Measurements from ENCODE around the gene RASAL2. TPM values are rescaled to one million over a fixed set of nuclear protein-coding genes. Genes with fewer than 3 reads are reported as not detected.

The RASAL2 gene
- total RNA-seq, 4 donors from 2014 or later = 17.9 to 27.3 (median 23.5) TPM

DNA sequence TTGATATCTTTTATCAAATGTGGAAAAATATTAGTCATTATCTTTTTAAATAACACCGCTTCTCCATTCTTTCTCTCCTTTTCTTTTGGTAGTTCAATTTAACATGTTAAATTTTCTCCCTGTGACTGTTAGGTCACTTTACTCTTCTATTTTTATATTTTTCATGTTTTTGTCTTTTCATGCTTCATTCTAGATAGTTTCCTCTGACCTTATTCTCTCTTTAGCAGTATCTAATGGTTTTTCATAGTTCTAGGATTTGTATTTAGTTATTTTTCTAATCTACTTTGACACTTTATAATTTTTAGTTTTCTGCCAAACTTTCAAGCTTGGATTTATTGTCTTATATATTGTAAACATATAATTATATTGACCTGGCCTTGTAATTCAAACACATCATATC lies 116.0 kb downstream of the RASAL2 start:
- H3K36me3 ChIP-seq = no peaks in the 10 kb centered on the region
- WGBS, 2 donors = 97 to 98% methylated on average over 1 of the region's 1 CpG
- H3K9me3 ChIP-seq = no peaks in the 10 kb centered on the region
- no peak overlapping the region for H3K4me3 ChIP-seq (replicated peaks in 1 of 3)
- TF ChIP-seq POLR2A (IDR thresholded peaks at IDR 0.05) = no peak
- TF ChIP-seq, protein P1, sequence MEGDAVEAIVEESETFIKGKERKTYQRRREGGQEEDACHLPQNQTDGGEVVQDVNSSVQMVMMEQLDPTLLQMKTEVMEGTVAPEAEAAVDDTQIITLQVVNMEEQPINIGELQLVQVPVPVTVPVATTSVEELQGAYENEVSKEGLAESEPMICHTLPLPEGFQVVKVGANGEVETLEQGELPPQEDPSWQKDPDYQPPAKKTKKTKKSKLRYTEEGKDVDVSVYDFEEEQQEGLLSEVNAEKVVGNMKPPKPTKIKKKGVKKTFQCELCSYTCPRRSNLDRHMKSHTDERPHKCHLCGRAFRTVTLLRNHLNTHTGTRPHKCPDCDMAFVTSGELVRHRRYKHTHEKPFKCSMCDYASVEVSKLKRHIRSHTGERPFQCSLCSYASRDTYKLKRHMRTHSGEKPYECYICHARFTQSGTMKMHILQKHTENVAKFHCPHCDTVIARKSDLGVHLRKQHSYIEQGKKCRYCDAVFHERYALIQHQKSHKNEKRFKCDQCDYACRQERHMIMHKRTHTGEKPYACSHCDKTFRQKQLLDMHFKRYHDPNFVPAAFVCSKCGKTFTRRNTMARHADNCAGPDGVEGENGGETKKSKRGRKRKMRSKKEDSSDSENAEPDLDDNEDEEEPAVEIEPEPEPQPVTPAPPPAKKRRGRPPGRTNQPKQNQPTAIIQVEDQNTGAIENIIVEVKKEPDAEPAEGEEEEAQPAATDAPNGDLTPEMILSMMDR (IDR thresholded peaks at IDR 0.05) = no peak
- no peaks in the 10 kb centered on the region for H3K4me1 ChIP-seq
- no peak overlapping the region for H3K27ac ChIP-seq
- intact Hi-C loops (cut with DNase I) = no loop called here
- DNase-seq = no peak
- no peaks in the 10 kb centered on the region for H3K27me3 ChIP-seq

DNA sequence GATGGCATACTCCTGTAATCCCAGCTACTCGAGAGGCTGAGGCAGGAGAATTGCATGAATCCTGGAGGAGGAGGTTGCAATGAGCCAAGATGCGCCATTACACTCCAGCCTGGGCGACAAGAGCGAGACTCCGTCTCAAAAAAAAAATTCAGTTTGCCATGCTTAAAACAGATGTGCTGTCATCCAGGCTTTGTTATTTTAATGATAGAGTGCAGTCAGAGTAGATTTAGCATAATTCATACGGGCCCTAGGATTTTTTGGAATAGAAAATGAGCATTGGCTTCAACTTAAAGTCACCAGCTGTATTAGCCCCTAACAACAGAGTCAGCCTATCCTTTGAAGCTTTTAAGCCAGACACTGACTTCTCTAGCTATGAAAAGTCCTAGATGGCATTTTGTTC lies 124.6 kb downstream of the RASAL2 start:
- DNase-seq = no peak
- H3K27me3 ChIP-seq = no peaks in the 10 kb centered on the region
- intact Hi-C loops (cut with DNase I) = no loop called here
- no peak for TF ChIP-seq POLR2A (IDR thresholded peaks at IDR 0.05)
- TF ChIP-seq, protein P1 (IDR thresholded peaks at IDR 0.05) = no peak
- no peak overlapping the region for H3K4me3 ChIP-seq (replicated peaks in 1 of 3)
- H3K36me3 ChIP-seq = no peaks in the 10 kb centered on the region
- 94 to 99% methylated on average over 6 of the region's 6 CpGs for WGBS, 2 donors
- no peak overlapping the region for H3K27ac ChIP-seq
- no peaks in the 10 kb centered on the region for H3K9me3 ChIP-seq
- H3K4me1 ChIP-seq = peaks cover 7 to 8% of the 10 kb centered on the region in 2 donors

DNA sequence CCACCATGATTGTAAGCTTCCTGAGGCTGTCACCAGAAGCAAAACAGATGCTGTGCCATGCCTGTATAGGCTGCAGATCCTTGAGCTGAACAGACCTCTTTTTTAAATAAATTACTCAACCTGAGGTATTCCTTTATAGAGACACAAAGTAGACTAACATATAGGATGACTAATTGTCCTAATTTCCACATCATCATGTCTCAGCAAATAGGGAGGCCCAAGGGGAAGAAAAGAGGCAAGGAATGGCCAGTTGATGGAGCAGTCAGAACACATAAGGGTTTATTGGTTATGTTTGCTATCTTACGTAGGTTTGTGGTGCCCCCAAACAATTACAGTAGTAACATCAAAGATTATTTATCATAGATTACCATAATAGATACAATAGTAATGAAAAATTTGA lies 126.2 kb downstream of the RASAL2 start:
- Histone ChIP-seq H3K27ac (no peak overlapping the region), H3K4me3 (replicated peaks in 1 of 3) (no peak overlapping the region), H3K36me3 (no peaks in the 10 kb centered on the region), H3K9me3 (no peaks in the 10 kb centered on the region), H3K27me3 (no peaks in the 10 kb centered on the region), H3K4me1 (peaks cover 7 to 8% of the 10 kb centered on the region in 2 donors)
- WGBS, 2 donors = 96 to 98% methylated on average over 1 of the region's 1 CpG
- intact Hi-C loops (cut with DNase I) = no loop called here
- TF ChIP-seq, protein P1 (IDR thresholded peaks at IDR 0.05) = no peak
- no peak for TF ChIP-seq POLR2A (IDR thresholded peaks at IDR 0.05)
- no peak for DNase-seq

GRCh38 chr1:178223289-178223688 lies 129.4 kb downstream of the RASAL2 start:
- Histone ChIP-seq H3K27me3 (no peaks in the 10 kb centered on the region), H3K4me1 (no peaks in the 10 kb centered on the region), H3K9me3 (no peaks in the 10 kb centered on the region), H3K27ac (no peak overlapping the region), H3K4me3 (replicated peaks in 1 of 3) (no peak overlapping the region), H3K36me3 (no peaks in the 10 kb centered on the region)
- 73 to 89% methylated on average over 1 of the region's 1 CpG for WGBS, 2 donors
- TF ChIP-seq, protein P1 (IDR thresholded peaks at IDR 0.05) = no peak
- TF ChIP-seq POLR2A (IDR thresholded peaks at IDR 0.05) = no peak
- intact Hi-C loops (cut with DNase I) = no loop called here
- DNase-seq = no peak

GRCh38 chr1:178224358-178224757 lies 130.5 kb downstream of the RASAL2 start:
- Histone ChIP-seq H3K27ac (no peak overlapping the region), H3K9me3 (no peaks in the 10 kb centered on the region), H3K4me3 (replicated peaks in 1 of 3) (no peak overlapping the region), H3K4me1 (no peaks in the 10 kb centered on the region), H3K27me3 (no peaks in the 10 kb centered on the region), H3K36me3 (no peaks in the 10 kb centered on the region)
- intact Hi-C loops (cut with DNase I) = no loop called here
- DNase-seq = no peak
- TF ChIP-seq, protein P1 (IDR thresholded peaks at IDR 0.05) = no peak
- TF ChIP-seq POLR2A (IDR thresholded peaks at IDR 0.05) = no peak
- 60 to 61% methylated on average over 4 of the region's 4 CpGs for WGBS, 2 donors

Data from thyroid gland (tissue), 4 donors.